Endothelial cell (in vitro differentiated cells): ENCODE measurements around the gene SGCG. TPM values are rescaled to one million over a fixed set of nuclear protein-coding genes. Genes with fewer than 3 reads are reported as not detected.

Experiments used
- DNase-seq: peaks from one replicate; pipeline ENCODE4 v3.0.0; 2021; ENCODE audit warnings: low spot score
- H3K27ac Mint-ChIP-seq: one replicate; pipeline ENCODE4 v1.8.0; 2021; ENCODE audit warnings: mixed read lengths, inconsistent platforms; ENCODE audit not compliant: unreplicated experiment
- H3K27me3 Mint-ChIP-seq: one replicate; pipeline ENCODE4 v1.8.0; 2021; ENCODE audit warnings: mild to moderate bottlenecking, moderate library complexity, mixed read lengths, inconsistent platforms; ENCODE audit not compliant: unreplicated experiment
- H3K36me3 Mint-ChIP-seq: one replicate; pipeline ENCODE4 v1.8.0; 2021; ENCODE audit warnings: mild to moderate bottlenecking, low read depth, mixed read lengths, inconsistent platforms; ENCODE audit not compliant: unreplicated experiment
- H3K4me1 Mint-ChIP-seq: one replicate; pipeline ENCODE4 v1.8.0; 2021; ENCODE audit warnings: mild to moderate bottlenecking, mixed read lengths, inconsistent platforms; ENCODE audit not compliant: unreplicated experiment
- H3K4me3 Mint-ChIP-seq: one replicate; pipeline ENCODE4 v1.8.0; 2021; ENCODE audit warnings: mild to moderate bottlenecking, mixed read lengths, inconsistent platforms; ENCODE audit not compliant: unreplicated experiment
- H3K9me3 Mint-ChIP-seq: one replicate; pipeline ENCODE4 v1.8.0; 2021; ENCODE audit warnings: mixed read lengths, inconsistent platforms; ENCODE audit not compliant: unreplicated experiment
- CTCF ChIP-seq: fragments of 200-600 bp; sonication (generic); IDR thresholded peaks from one replicate; pipeline ENCODE4 v1.5.0; 2021; ENCODE audit warnings: antibody characterized with exemption; ENCODE audit not compliant: unreplicated experiment
- total RNA-seq: library from RNA; stranded (reverse); fragmentation: NEBNext Ultra II Directional; extraction: Animal tissue kit (Norgen Biotek cat#: 25700); gene quantifications from one replicate; pipeline ENCODE4 v1.2.1, GENCODE V29; 2021; ENCODE audit not compliant: unreplicated experiment

The SGCG gene
- total RNA-seq, 1 donor from 2014 or later: 0.59 TPM

- peaks cover 1% of the 10 kb centered on the region for H3K27me3 Mint-ChIP-seq
- no peak overlapping the region for H3K4me3 Mint-ChIP-seq
- H3K36me3 Mint-ChIP-seq: no peaks in the 10 kb centered on the region
- DNase-seq: no peak
- no peaks in the 10 kb centered on the region for H3K9me3 Mint-ChIP-seq
- TF ChIP-seq CTCF: peak; percentile 53
- peaks cover 15% of the 10 kb centered on the region for H3K4me1 Mint-ChIP-seq
- H3K27ac Mint-ChIP-seq: no peak overlapping the region
Measured at GRCh38 chr13:23175920-23176319, 4.9 kb upstream of the SGCG start.

- Mint-ChIP-seq H3K27ac (no peak overlapping the region), H3K27me3 (peaks cover 3% of the 10 kb centered on the region), H3K36me3 (no peaks in the 10 kb centered on the region), H3K4me1 (peaks cover 3% of the 10 kb centered on the region), H3K4me3 (no peak overlapping the region), H3K9me3 (no peaks in the 10 kb centered on the region)
- no peak for TF ChIP-seq CTCF
- DNase-seq: no peak
Measured at GRCh38 chr13:23182142-23182541, 1.4 kb downstream of the SGCG start.

- H3K4me3 Mint-ChIP-seq: no peak overlapping the region
- no peak overlapping the region for H3K27ac Mint-ChIP-seq
- H3K4me1 Mint-ChIP-seq: no peaks in the 10 kb centered on the region
- no peak for DNase-seq
- H3K27me3 Mint-ChIP-seq: peaks cover 1% of the 10 kb centered on the region
- no peak for TF ChIP-seq CTCF
- no peaks in the 10 kb centered on the region for H3K36me3 Mint-ChIP-seq
- no peaks in the 10 kb centered on the region for H3K9me3 Mint-ChIP-seq
Measured at GRCh38 chr13:23183292-23183691, 2.5 kb downstream of the SGCG start.

- no peaks in the 10 kb centered on the region for H3K9me3 Mint-ChIP-seq
- DNase-seq: no peak
- H3K27ac Mint-ChIP-seq: no peak overlapping the region
- no peak overlapping the region for H3K4me3 Mint-ChIP-seq
- H3K36me3 Mint-ChIP-seq: no peaks in the 10 kb centered on the region
- no peak for TF ChIP-seq CTCF
- no peaks in the 10 kb centered on the region for H3K4me1 Mint-ChIP-seq
- peaks cover 1% of the 10 kb centered on the region for H3K27me3 Mint-ChIP-seq
Measured at GRCh38 chr13:23185542-23185941, 4.8 kb downstream of the SGCG start.

- no peak for DNase-seq
- H3K27ac Mint-ChIP-seq: no peak overlapping the region
Measured at GRCh38 chr13:23201870-23202269, 21.1 kb downstream of the SGCG start.

More at GRCh38 chr13:23201870-23202269, 21.1 kb downstream of the SGCG start:
- no peaks in the 10 kb centered on the region for H3K36me3 Mint-ChIP-seq
- H3K4me1 Mint-ChIP-seq: no peaks in the 10 kb centered on the region
- TF ChIP-seq CTCF: no peak
- H3K9me3 Mint-ChIP-seq: no peaks in the 10 kb centered on the region
- peaks cover 2% of the 10 kb centered on the region for H3K27me3 Mint-ChIP-seq
- H3K4me3 Mint-ChIP-seq: no peak overlapping the region
